HG03571 (cell line): ENCODE data around the gene ANO7.

Source experiments
- ATAC-seq: cut with Tn5 transposase; IDR thresholded peaks from one replicate; pipeline ENCODE4 v1.9.1; 2021; ENCODE audit not compliant: unreplicated experiment

ANO7 gene

GRCh38 chr2:241271706-241272302, 83.3 kb downstream of the ANO7 start:
- ATAC-seq = peak; percentile 37

- peak; percentile 48 for ATAC-seq
Measured at GRCh38 chr2:241272303-241273209, 84.1 kb downstream of the ANO7 start.

- ATAC-seq = no peak
Measured at GRCh38 chr2:241273210-241274020, 84.9 kb downstream of the ANO7 start.

GRCh38 chr2:241274127-241274526, 85.7 kb downstream of the ANO7 start:
- ATAC-seq = no peak
